ENCODE measurements around the gene FGB. TPM values are rescaled to one million over a fixed set of nuclear protein-coding genes. Genes with fewer than 3 reads are reported as not detected.

Gene FGB
- total RNA-seq, 1 donor from 2014 or later, result 2.1 TPM

DNA sequence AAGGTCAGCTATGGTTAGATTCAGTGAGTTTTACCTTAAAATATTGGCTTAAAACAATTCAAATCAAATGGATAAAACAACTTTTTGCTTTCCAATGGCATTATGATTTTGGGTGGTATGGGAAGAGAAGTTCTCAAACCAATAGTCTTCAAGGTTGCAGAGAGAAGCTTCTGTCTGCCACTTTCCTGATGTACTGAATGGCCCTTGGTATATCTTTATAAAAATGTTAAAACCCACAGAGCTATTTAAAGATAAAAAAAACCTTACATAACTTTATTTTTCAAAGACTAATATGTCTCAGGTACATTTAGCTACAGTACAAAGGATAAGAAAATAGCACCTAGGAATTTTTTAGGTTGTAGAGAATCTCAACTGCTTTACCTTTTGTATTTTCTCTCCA, 20.9 kb downstream of the FGB start:
- H3K4me1 Mint-ChIP-seq (ENCODE audit: low read depth), result no peaks in the 10 kb centered on the region

GRCh38 chr4:154584259-154584658, 21.4 kb downstream of the FGB start:
- Mint-ChIP-seq H3K27me3 (ENCODE audit: low read depth) (peaks cover 42% of the 10 kb centered on the region), H3K9me3 (ENCODE audit: low read depth) (peaks cover 3% of the 10 kb centered on the region), H3K27ac (ENCODE audit: unreplicated experiment) (no peak overlapping the region), H3K36me3 (ENCODE audit: low read depth) (no peaks in the 10 kb centered on the region), H3K4me1 (ENCODE audit: low read depth) (no peaks in the 10 kb centered on the region), H3K4me3 (ENCODE audit: unreplicated experiment) (no peak overlapping the region)
- DNase-seq (ENCODE audit: low spot score), result no peak
- no peak for TF ChIP-seq CTCF (IDR thresholded peaks at IDR 0.05)

More for the DNA sequence above, 20.9 kb downstream of the FGB start:
- Mint-ChIP-seq H3K9me3 (ENCODE audit: low read depth) (peaks cover 3% of the 10 kb centered on the region), H3K27me3 (ENCODE audit: low read depth) (peaks cover 42% of the 10 kb centered on the region), H3K4me3 (ENCODE audit: unreplicated experiment) (no peak overlapping the region), H3K27ac (ENCODE audit: unreplicated experiment) (no peak overlapping the region), H3K36me3 (ENCODE audit: low read depth) (no peaks in the 10 kb centered on the region)
- TF ChIP-seq CTCF (IDR thresholded peaks at IDR 0.05), result no peak
- no peak for DNase-seq (ENCODE audit: low spot score)

DNA sequence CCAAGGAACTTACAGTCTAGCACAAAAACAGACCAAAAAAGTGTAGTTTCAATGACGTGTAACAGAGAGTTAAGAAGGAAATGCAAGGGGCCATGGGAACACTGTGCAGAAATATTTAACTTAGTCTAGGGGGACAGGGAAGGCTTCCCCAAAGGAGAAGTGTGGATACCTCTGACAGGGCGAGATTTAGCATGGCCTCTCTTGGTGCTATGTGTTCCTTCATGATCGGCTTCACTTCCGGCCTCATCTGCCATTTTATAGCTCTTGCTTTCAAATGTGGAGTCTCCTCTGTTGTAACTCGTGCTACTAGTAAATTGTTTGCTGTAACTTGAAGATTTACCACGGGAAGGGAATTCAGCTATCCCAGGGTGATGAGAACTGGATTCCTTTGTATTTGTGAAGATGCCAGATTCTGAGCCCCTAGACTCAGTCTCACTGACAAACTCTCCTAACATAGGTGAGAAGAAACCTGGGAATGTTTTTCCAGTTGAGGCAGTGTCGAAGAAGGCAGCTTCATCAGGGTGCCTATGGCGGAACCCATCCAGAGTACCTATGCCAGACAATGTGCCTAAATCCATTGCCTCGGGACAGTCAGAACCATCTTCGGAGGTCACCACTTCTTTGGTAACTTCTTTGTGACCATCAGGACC, 22.7 kb downstream of the FGB start:
- H3K9me3 Mint-ChIP-seq (ENCODE audit: low read depth), result peaks cover 3% of the 10 kb centered on the region
- no peak overlapping the region for H3K27ac Mint-ChIP-seq (ENCODE audit: unreplicated experiment)
- no peak for TF ChIP-seq CTCF (IDR thresholded peaks at IDR 0.05)
- no peak overlapping the region for H3K4me3 Mint-ChIP-seq (ENCODE audit: unreplicated experiment)
- H3K36me3 Mint-ChIP-seq (ENCODE audit: low read depth), result no peaks in the 10 kb centered on the region
- H3K4me1 Mint-ChIP-seq (ENCODE audit: low read depth), result no peaks in the 10 kb centered on the region
- H3K27me3 Mint-ChIP-seq (ENCODE audit: low read depth), result peaks cover 43% of the 10 kb centered on the region
- no peak for DNase-seq (ENCODE audit: low spot score)

DNA sequence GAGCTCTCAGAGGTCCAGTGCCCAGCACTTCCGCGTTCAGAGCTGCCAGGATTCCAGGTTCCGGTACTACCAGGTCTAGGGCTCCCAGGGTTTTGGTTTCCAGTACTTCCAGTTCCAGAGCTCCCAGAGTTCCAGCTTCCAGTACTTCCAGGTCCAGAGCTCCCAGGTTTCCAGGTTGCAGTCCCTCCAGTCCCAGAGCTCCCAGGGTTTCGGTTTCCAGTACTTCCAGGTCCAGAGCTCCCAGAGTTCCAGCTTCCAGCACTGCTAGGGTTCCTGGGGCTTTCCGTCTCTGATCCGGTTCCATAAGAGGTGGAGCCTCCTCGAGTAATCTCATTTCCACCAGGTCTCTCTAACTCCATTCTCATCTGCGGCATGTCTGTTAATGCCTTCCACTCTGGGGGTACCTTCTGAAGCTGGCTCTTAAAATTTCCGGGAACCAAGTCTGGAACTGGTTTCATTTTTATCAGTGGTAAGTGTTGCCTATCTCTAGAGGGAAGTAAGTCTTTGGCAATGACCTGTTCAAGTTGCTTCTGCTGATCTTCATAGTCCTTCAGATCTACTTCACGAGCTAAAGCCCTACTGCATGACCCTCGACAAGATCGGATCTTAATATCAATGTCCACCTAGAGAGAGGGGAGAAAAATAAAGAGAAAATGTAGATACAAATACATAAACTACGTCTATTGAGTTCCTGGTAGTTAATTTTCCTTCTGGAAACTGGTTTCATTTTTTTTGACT, 23.7 kb downstream of the FGB start:
- peaks cover 3% of the 10 kb centered on the region for H3K9me3 Mint-ChIP-seq (ENCODE audit: low read depth)
- peaks cover 40% of the 10 kb centered on the region for H3K27me3 Mint-ChIP-seq (ENCODE audit: low read depth)

More for the DNA sequence above, 23.7 kb downstream of the FGB start:
- Mint-ChIP-seq H3K4me3 (ENCODE audit: unreplicated experiment) (no peak overlapping the region), H3K27ac (ENCODE audit: unreplicated experiment) (no peak overlapping the region), H3K36me3 (ENCODE audit: low read depth) (no peaks in the 10 kb centered on the region), H3K4me1 (ENCODE audit: low read depth) (no peaks in the 10 kb centered on the region)
- no peak for TF ChIP-seq CTCF (IDR thresholded peaks at IDR 0.05)
- DNase-seq (ENCODE audit: low spot score), result no peak
